ENCODE data around the gene RHOBTB1.

GRCh38 chr10:60849217-60849616, 94.8 kb downstream of the RHOBTB1 start:
- no peak for TF ChIP-seq CTCF (IDR thresholded peaks at IDR 0.05; ENCODE audit: insufficient read depth, low read length, poor library complexity, severe bottlenecking)
- TF ChIP-seq EZH2phosphoT487 (conservative IDR thresholded peaks at IDR 0.05; ENCODE audit: low read length): no peak

Measured in SU-DHL-6 (cell line).